HG02870 (cell line): Measurements from ENCODE around the gene PDE4C.

Experiments used
- ATAC-seq: cut with Tn5 transposase; IDR thresholded peaks from one replicate; pipeline ENCODE4 v1.9.1; 2021; ENCODE audit warnings: mild to moderate bottlenecking, moderate library complexity; ENCODE audit not compliant: unreplicated experiment

Gene PDE4C

GRCh38 chr19:18254546-18255503, 28.6 kb upstream of the PDE4C start:
- no peak for ATAC-seq

- ATAC-seq = no peak
These were observed 27.5 kb upstream of the PDE4C start for GRCh38 chr19:18253716-18254115.

- ATAC-seq = no peak
These were observed 26.9 kb upstream of the PDE4C start for GRCh38 chr19:18253130-18253529.

- no peak for ATAC-seq
These were observed 26.1 kb upstream of the PDE4C start for GRCh38 chr19:18252370-18252717.

GRCh38 chr19:18251587-18252369, 25.5 kb upstream of the PDE4C start:
- no peak for ATAC-seq

- no peak for ATAC-seq
These were observed 23.6 kb upstream of the PDE4C start for GRCh38 chr19:18249834-18250233.

GRCh38 chr19:18245297-18245696, 19.1 kb upstream of the PDE4C start:
- no peak for ATAC-seq

GRCh38 chr19:18239303-18239702, 13.1 kb upstream of the PDE4C start:
- ATAC-seq = no peak

GRCh38 chr19:18234194-18234593, 8.0 kb upstream of the PDE4C start:
- no peak for ATAC-seq

- ATAC-seq = no peak
These were observed 7.1 kb upstream of the PDE4C start for GRCh38 chr19:18233224-18233825.

GRCh38 chr19:18232540-18233223, 6.4 kb upstream of the PDE4C start:
- no peak for ATAC-seq

- no peak for ATAC-seq
These were observed 5.5 kb upstream of the PDE4C start for GRCh38 chr19:18231775-18232174.

GRCh38 chr19:18230941-18231734, 4.9 kb upstream of the PDE4C start:
- no peak for ATAC-seq

GRCh38 chr19:18229915-18230314, 3.7 kb upstream of the PDE4C start:
- ATAC-seq = no peak

- no peak for ATAC-seq
These were observed 3.2 kb upstream of the PDE4C start for GRCh38 chr19:18229474-18229873.

GRCh38 chr19:18227781-18228271, 1.6 kb upstream of the PDE4C start:
- no peak for ATAC-seq

GRCh38 chr19:18226956-18227780, 930 bp upstream of the PDE4C start:
- no peak for ATAC-seq

GRCh38 chr19:18225355-18225701, 910 bp downstream of the PDE4C start:
- ATAC-seq = no peak
